Thyroid gland (tissue), 4 donors: ENCODE measurements around the gene ADARB2.

Experiments used
- CTCF ChIP-seq, 6 experiments: fragments of 200-600 bp in 3 of 6; fragments of 450-650 bp in 3 of 6; sonication (generic) in 3 of 6; IDR thresholded peaks; one replicate each; pipeline ENCODE4 v1.5.1; 2016 to 2019; ENCODE audit warnings: antibody characterized with exemption in 6 of 6, mild to moderate bottlenecking in 2 of 6, inconsistent platforms in 1 of 6, moderate library complexity in 1 of 6
- POLR2A ChIP-seq, 2 donors: fragments of 450-650 bp; IDR thresholded peaks; one replicate each; pipeline ENCODE4 v1.6.1; 2017; ENCODE audit warnings: antibody characterized with exemption in 2 of 2, mild to moderate bottlenecking in 2 of 2, moderate library complexity in 1 of 2

GRCh38 chr10:1324903-1325302 is 412.4 kb downstream of the ADARB2 start:
- TF ChIP-seq CTCF (IDR thresholded peaks at IDR 0.05) (no peak), POLR2A (IDR thresholded peaks at IDR 0.05) (no peak)
